Fibroblast of lung (primary cell): Measurements from ENCODE around the gene EEF1A2.

Source experiments
- EZH2 ChIP-seq: IDR thresholded peaks from 2 replicates; pipeline ENCODE4 v1.5.1; 2012; ENCODE audit warnings: low read length, control low read depth, mild to moderate bottlenecking; ENCODE audit errors: missing control alignments
- TF ChIP-seq, protein P1 (sequence below), 2 donors: IDR thresholded peaks in 1 of 2; conservative IDR thresholded peaks in 1 of 2; 1 replicate in 1 of 2; 2 replicates in 1 of 2; pipeline ENCODE4 v1.5.1; 2011 to 2012; ENCODE audit warnings: low read length in 2 of 2, control low read depth in 1 of 2, inconsistent platforms in 1 of 2, low read depth in 1 of 2, mild to moderate bottlenecking in 1 of 2

- TF ChIP-seq, protein P1, sequence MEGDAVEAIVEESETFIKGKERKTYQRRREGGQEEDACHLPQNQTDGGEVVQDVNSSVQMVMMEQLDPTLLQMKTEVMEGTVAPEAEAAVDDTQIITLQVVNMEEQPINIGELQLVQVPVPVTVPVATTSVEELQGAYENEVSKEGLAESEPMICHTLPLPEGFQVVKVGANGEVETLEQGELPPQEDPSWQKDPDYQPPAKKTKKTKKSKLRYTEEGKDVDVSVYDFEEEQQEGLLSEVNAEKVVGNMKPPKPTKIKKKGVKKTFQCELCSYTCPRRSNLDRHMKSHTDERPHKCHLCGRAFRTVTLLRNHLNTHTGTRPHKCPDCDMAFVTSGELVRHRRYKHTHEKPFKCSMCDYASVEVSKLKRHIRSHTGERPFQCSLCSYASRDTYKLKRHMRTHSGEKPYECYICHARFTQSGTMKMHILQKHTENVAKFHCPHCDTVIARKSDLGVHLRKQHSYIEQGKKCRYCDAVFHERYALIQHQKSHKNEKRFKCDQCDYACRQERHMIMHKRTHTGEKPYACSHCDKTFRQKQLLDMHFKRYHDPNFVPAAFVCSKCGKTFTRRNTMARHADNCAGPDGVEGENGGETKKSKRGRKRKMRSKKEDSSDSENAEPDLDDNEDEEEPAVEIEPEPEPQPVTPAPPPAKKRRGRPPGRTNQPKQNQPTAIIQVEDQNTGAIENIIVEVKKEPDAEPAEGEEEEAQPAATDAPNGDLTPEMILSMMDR (conservative IDR thresholded peaks at IDR 0.05 in 1 of 2, IDR thresholded peaks at IDR 0.05 in 1 of 2; ENCODE audit: low read depth in 1 of 2, low read length in 2 of 2) = no peak
- TF ChIP-seq EZH2 = no peak
These were observed 5.9 kb downstream of the EEF1A2 start for GRCh38 chr20:63492982-63493381.
